HG03439 (cell line): ENCODE measurements around the gene MARCHF11.

Experiments
- ATAC-seq: cut with Tn5 transposase; IDR thresholded peaks from one replicate; pipeline ENCODE4 v1.9.1; 2021; ENCODE audit warnings: mild to moderate bottlenecking, moderate library complexity; ENCODE audit not compliant: unreplicated experiment

MARCHF11 gene

GRCh38 chr5:16179511-16179935 lies at the start of gene MARCHF11:
Gene MARCHF11 (minus strand): TSS chr5:16179791. CDS start chr5:16179575, 216 bp downstream.
- no peak for ATAC-seq

- no peak for ATAC-seq
These were observed 46.3 kb upstream of the MARCHF11 start for GRCh38 chr5:16225927-16226326.

- ATAC-seq: no peak
These were observed 12.7 kb upstream of the MARCHF11 start for GRCh38 chr5:16192311-16192710.

- no peak for ATAC-seq
These were observed 1.1 kb upstream of the MARCHF11 start for GRCh38 chr5:16180789-16181082.

- ATAC-seq: no peak
These were observed 571 bp upstream of the MARCHF11 start for GRCh38 chr5:16179936-16180788.

GRCh38 chr5:16178745-16179372 lies 732 bp downstream of the MARCHF11 start:
- no peak for ATAC-seq

- no peak for ATAC-seq
These were observed 10.0 kb downstream of the MARCHF11 start for GRCh38 chr5:16169550-16169949.

- no peak for ATAC-seq
These were observed 18.9 kb downstream of the MARCHF11 start for GRCh38 chr5:16160706-16161105.

- no peak for ATAC-seq
These were observed 20.0 kb downstream of the MARCHF11 start for GRCh38 chr5:16159636-16160035.

GRCh38 chr5:16156152-16156551 lies 23.4 kb downstream of the MARCHF11 start:
- no peak for ATAC-seq

- no peak for ATAC-seq
These were observed 26.7 kb downstream of the MARCHF11 start for GRCh38 chr5:16152601-16153568.

- ATAC-seq: no peak
These were observed 30.0 kb downstream of the MARCHF11 start for GRCh38 chr5:16149621-16150020.

GRCh38 chr5:16147179-16147900 lies 32.3 kb downstream of the MARCHF11 start:
- no peak for ATAC-seq

- ATAC-seq: no peak
These were observed 35.2 kb downstream of the MARCHF11 start for GRCh38 chr5:16144416-16144815.

GRCh38 chr5:16143361-16144049 lies 36.1 kb downstream of the MARCHF11 start:
- ATAC-seq: no peak

- ATAC-seq: no peak
These were observed 38.6 kb downstream of the MARCHF11 start for GRCh38 chr5:16140944-16141343.

- ATAC-seq: no peak
These were observed 39.2 kb downstream of the MARCHF11 start for GRCh38 chr5:16140417-16140816.

GRCh38 chr5:16137177-16137576 lies 42.4 kb downstream of the MARCHF11 start:
- ATAC-seq: no peak

GRCh38 chr5:16135506-16135905 lies 44.1 kb downstream of the MARCHF11 start:
- ATAC-seq: no peak

GRCh38 chr5:16135003-16135402 lies 44.6 kb downstream of the MARCHF11 start:
- no peak for ATAC-seq
